HepG2 (cell line): ENCODE results near the gene ARHGAP23. TPM values are rescaled to one million over a fixed set of nuclear protein-coding genes. Genes with fewer than 3 reads are reported as not detected.

ENCODE experiments used
- ATAC-seq: fragments of 200-7000 bp; cut with Tn5 transposase; 3 replicates; pipeline ENCODE4 v1.9.1; 2020; ENCODE audit warnings: mild to moderate bottlenecking, moderate library complexity
- BruUV-seq: library from RNA; stranded (reverse); fragments of 400-500 nt; replicated peaks from 2 replicates; lab custom pipeline; 2021; lab: Mats Ljungman, UMichigan
- CTCF ChIA-PET: fragments of 300-600 bp; formaldehyde crosslinking; extraction: SDS; loops from one replicate; lab custom pipeline; 2021; ENCODE audit warnings: low total read pairs, inconsistent platforms, low intra/inter-chr PET ratio; lab: Yijun Ruan, JAX
- POLR2A ChIA-PET: fragments of 350-600 bp; sonication (Branson Sonifier 250); formaldehyde crosslinking; loops from one replicate; lab custom pipeline; 2020; ENCODE audit warnings: antibody characterized with exemption, inconsistent platforms; lab: Yijun Ruan, JAX
- DNase-seq: peaks from one replicate; pipeline ENCODE4 v3.0.0-alpha.2; 2015; ENCODE audit warnings: low spot score
- FAIRE-seq: peaks from 3 replicates; lab custom pipeline; 2011; peaks lifted over from hg19 to GRCh38; lab: Jason Lieb, UNC
- H2AFZ ChIP-seq: one replicate; pipeline ENCODE4 v1.6.1; 2011; ENCODE audit warnings: low read length, inconsistent platforms
- H3K27ac ChIP-seq: fragments of 300-600 bp; 3 replicates; pipeline ENCODE4 v1.8.0; 2011; ENCODE audit warnings: mixed run types, mild to moderate bottlenecking, mixed read lengths, low read length, inconsistent platforms; ENCODE audit not compliant: insufficient read depth; ENCODE audit errors: extremely low read length
- H3K27me3 ChIP-seq, 2 experiments: fragments of 200-600 bp in 1 of 2; 2 replicates in 1 of 2; 3 replicates in 1 of 2; pipeline versions ENCODE4 v1.6.0 to v1.8.0; 2011; ENCODE audit warnings: low read length in 2 of 2, mild to moderate bottlenecking in 2 of 2, moderate library complexity in 2 of 2, inconsistent platforms in 1 of 2; ENCODE audit not compliant: insufficient read depth in 2 of 2, control insufficient read depth in 1 of 2
- H3K36me3 ChIP-seq, 2 experiments: fragments of 200-600 bp in 1 of 2; replicated peaks in 1 of 2; 2 replicates in 1 of 2; 3 replicates in 1 of 2; pipeline versions ENCODE4 v1.5.1 to v1.8.0; 2011; ENCODE audit warnings: low read length in 2 of 2, inconsistent platforms in 1 of 2; ENCODE audit not compliant: insufficient read depth in 2 of 2, control insufficient read depth in 1 of 2
- H3K4me1 ChIP-seq: 2 replicates; pipeline ENCODE4 v1.5.1; 2012; ENCODE audit warnings: low read length, inconsistent platforms; ENCODE audit not compliant: insufficient read depth
- H3K4me2 ChIP-seq: 2 replicates; pipeline ENCODE4 v1.6.0; 2011; ENCODE audit warnings: low read depth, low read length, inconsistent platforms
- H3K4me3 ChIP-seq, 3 experiments: fragments of 200-600 bp in 1 of 3; sonication (generic), shearing (Covaris generic) in 1 of 3; replicated peaks in 1 of 3; 2 replicates each; pipeline ENCODE4 v1.5.1; 2011 to 2016; ENCODE audit warnings: low read length in 3 of 3, inconsistent platforms in 2 of 3, low read depth in 2 of 3, mild to moderate bottlenecking in 2 of 3, control low read depth in 1 of 3, mixed read lengths in 1 of 3; ENCODE audit not compliant: insufficient read depth in 1 of 3
- H3K79me2 ChIP-seq: one replicate; pipeline ENCODE4 v1.6.1; 2011; ENCODE audit warnings: low read length, inconsistent platforms; ENCODE audit not compliant: insufficient read depth
- H3K9ac ChIP-seq: 2 replicates; pipeline ENCODE4 v1.6.0; 2011; ENCODE audit warnings: mild to moderate bottlenecking, low read depth, low read length, inconsistent platforms; ENCODE audit not compliant: insufficient read depth
- H3K9me3 ChIP-seq: 2 replicates; pipeline ENCODE4 v1.5.1; 2012; ENCODE audit warnings: mild to moderate bottlenecking, low read length
- H4K20me1 ChIP-seq: 2 replicates; pipeline ENCODE4 v1.6.0; 2011; ENCODE audit warnings: inconsistent platforms, mild to moderate bottlenecking, low read length, moderate library complexity; ENCODE audit not compliant: insufficient read depth
- EP300 ChIP-seq, 3 experiments: sonication (generic) in 1 of 3; formaldehyde crosslinking in 1 of 3; IDR thresholded peaks; 2 replicates each; pipeline versions ENCODE4 v1.5.1 to v1.6.1; 2011 to 2020; ENCODE audit warnings: low read depth in 2 of 3, low read length in 2 of 3, borderline replicate concordance in 1 of 3, improper control_type of control experiment in 1 of 3, mild to moderate bottlenecking in 1 of 3, missing genetic modification reagents in 1 of 3, moderate library complexity in 1 of 3
- ETV6 ChIP-seq: sonication (generic); formaldehyde crosslinking; conservative IDR thresholded peaks from 2 replicates; pipeline ENCODE4 v1.4.0; 2020; ENCODE audit warnings: missing genetic modification reagents
- HMG20A ChIP-seq: IDR thresholded peaks from 2 replicates; pipeline ENCODE4 v1.6.1; 2016; ENCODE audit warnings: borderline replicate concordance
- HNRNPH1 ChIP-seq: fragments of 200-400 bp; formaldehyde crosslinking; optimal IDR thresholded peaks from 2 replicates; pipeline ENCODE3; 2017; ENCODE audit warnings: mild to moderate bottlenecking, low read depth, low read length
- HOXA5 ChIP-seq: sonication (generic); formaldehyde crosslinking; IDR thresholded peaks from 2 replicates; pipeline ENCODE4 v1.4.0; 2020; ENCODE audit warnings: missing genetic modification reagents
- KDM4B ChIP-seq: sonication (generic); formaldehyde crosslinking; IDR thresholded peaks from 2 replicates; pipeline ENCODE4 v1.4.0; 2020; ENCODE audit warnings: missing genetic modification reagents
- NCOA2 ChIP-seq: sonication (generic); formaldehyde crosslinking; IDR thresholded peaks from 2 replicates; pipeline ENCODE4 v1.8.0; 2022; ENCODE audit warnings: inconsistent platforms
- SNAI1 ChIP-seq: sonication (generic); formaldehyde crosslinking; IDR thresholded peaks from 2 replicates; pipeline ENCODE4 v1.5.0; 2020; ENCODE audit warnings: mild to moderate bottlenecking, missing genetic modification reagents, borderline replicate concordance
- ZSCAN31 ChIP-seq: sonication (generic); formaldehyde crosslinking; IDR thresholded peaks from 2 replicates; pipeline ENCODE4 v1.5.0; 2020; ENCODE audit warnings: low read depth, mild to moderate bottlenecking, missing genetic modification reagents
- WGBS: methylation state at CpG from one replicate; pipeline ENCODE4 v1.1.6; 2017; ENCODE audit warnings: low lambda C conversion rate; 5-methylcytosine and 5-hydroxymethylcytosine counted together
- in situ Hi-C: cut with HindIII; loops from 2 replicates; pipeline ENCODE4 v1.10.0; 2017; ENCODE audit warnings: low pct_unique_long_range_greater_than_20kb; ENCODE audit not compliant: extremely low pct_ligation_motif_present
- intact Hi-C: fragments of 100-400 bp; cut with micrococcal nuclease; formaldehyde crosslinking; loops from one replicate; pipeline ENCODE4 v1.10.0; 2022; ENCODE audit not compliant: unreplicated experiment
- polyA plus RNA-seq, 8 experiments: library from polyadenylated mRNA; depleted of rRNA in 3 of 8; stranded (reverse) in 7 of 8; unstranded in 1 of 8; fragments of >200 nt; fragmentation: Illumina TruSeq in 4 of 8; extraction: Trizol in 4 of 8; gene quantifications; 2 replicates each; pipeline versions ENCODE4 v1.2.1 to v1.2.3, GENCODE V29; 2011 to 2016; ENCODE audit warnings: low read depth in 4 of 8, missing spikeins in 1 of 8, mixed read lengths in 1 of 8; ENCODE audit not compliant: insufficient read depth in 1 of 8
- total RNA-seq, 5 experiments: library from RNA; depleted of rRNA; stranded (reverse); fragments of >200 nt; fragmentation: Illumina TruSeq; extraction: Trizol; gene quantifications; 2 replicates each; pipeline ENCODE4 v1.2.3, GENCODE V29; 2016; ENCODE audit warnings: low read depth in 1 of 5
- TF ChIP-seq, protein P1 (sequence below): sonication (generic); formaldehyde crosslinking; IDR thresholded peaks from 2 replicates; pipeline ENCODE4 v1.5.0; 2020; ENCODE audit warnings: missing genetic modification reagents, mild to moderate bottlenecking, borderline replicate concordance
- TF ChIP-seq, protein P2 (sequence below): fragments of 450-650 bp; IDR thresholded peaks from 2 replicates; pipeline ENCODE4 v1.6.1; 2017; ENCODE audit warnings: mild to moderate bottlenecking
- TF ChIP-seq, protein P3 (sequence below): sonication (generic); formaldehyde crosslinking; IDR thresholded peaks from 2 replicates; pipeline ENCODE4 v1.4.0; 2020; ENCODE audit warnings: mild to moderate bottlenecking, missing genetic modification reagents, borderline replicate concordance

Gene ARHGAP23
- total and polyA plus RNA-seq, 2 of the 13 experiments (the other 11 are each of a cell fraction or from before 2014, with no cell fraction given) = 0.03 TPM; not detected in 1

- H2AFZ ChIP-seq = no peak overlapping the region
- H3K27me3 ChIP-seq = peaks cover 16 to 44% of the 10 kb centered on the region in 2 experiments
- peak overlapping the region; percentile 67 to 91 (median 76) for H3K4me3 ChIP-seq
- ChIA-PET POLR2A (interaction anchor here (0.9 to 4.7 kb wide), 12 partner anchors 10 to 143 kb away, joined by 3 to 158 read pairs (median 5); partner anchors contain the start of gene SOCS7), CTCF (interaction anchor here (1.9 to 3.3 kb wide), 3 partner anchors 8 to 82 kb away, joined by 6 to 51 read pairs (median 9); partner anchors contain the start of gene SOCS7)
- H4K20me1 ChIP-seq = no peaks in the 10 kb centered on the region
- peak overlapping the region; percentile 100 for H3K4me2 ChIP-seq
- DNase-seq (peak; percentile 59), FAIRE-seq (no peak), ATAC-seq (peak; percentile 73)
- peak overlapping the region; percentile 55 for H3K27ac ChIP-seq
- in situ Hi-C loops (no loop called here), intact Hi-C loops (no loop called here)
- H3K36me3 ChIP-seq = no peaks in the 10 kb centered on the region
- no TSS peak for BruUV-seq
- WGBS = 12% methylated on average over 19 of the region's 22 CpGs
- no peaks in the 10 kb centered on the region for H3K9me3 ChIP-seq
- H3K79me2 ChIP-seq = no peaks in the 10 kb centered on the region
- H3K9ac ChIP-seq = peak overlapping the region; percentile 84
- peaks cover 34% of the 10 kb centered on the region for H3K4me1 ChIP-seq
- TF ChIP-seq EP300 (IDR thresholded peaks at IDR 0.05; ENCODE audit: low read depth in 2 of 2, low read length in 2 of 2) (peak; percentile 2 to 34; a peak in 1 of 4 replicates), EP300 (CRISPR knock-in tag; IDR thresholded peaks at IDR 0.05; ENCODE audit: borderline replicate concordance) (peak; percentile 74; the same call in 1 of the 2 replicates), HMG20A (CRISPR knock-in tag) (peak; percentile 61; the same call in 1 of the 2 replicates), HNRNPH1 (peak; percentile 91), HOXA5 (peak; percentile 38; the same call in 1 of the 2 replicates), SNAI1 (CRISPR knock-in tag) (peak; percentile 97; the same call in 1 of the 2 replicates), ETV6 (CRISPR knock-in tag) (peak; percentile 54), NCOA2 (peak; percentile 21), ZSCAN31 (CRISPR knock-in tag) (peak; percentile 80; the same call in 1 of the 2 replicates), KDM4B (CRISPR knock-in tag) (peak; percentile 91; the same call in 1 of the 2 replicates)
- TF ChIP-seq, protein P1, sequence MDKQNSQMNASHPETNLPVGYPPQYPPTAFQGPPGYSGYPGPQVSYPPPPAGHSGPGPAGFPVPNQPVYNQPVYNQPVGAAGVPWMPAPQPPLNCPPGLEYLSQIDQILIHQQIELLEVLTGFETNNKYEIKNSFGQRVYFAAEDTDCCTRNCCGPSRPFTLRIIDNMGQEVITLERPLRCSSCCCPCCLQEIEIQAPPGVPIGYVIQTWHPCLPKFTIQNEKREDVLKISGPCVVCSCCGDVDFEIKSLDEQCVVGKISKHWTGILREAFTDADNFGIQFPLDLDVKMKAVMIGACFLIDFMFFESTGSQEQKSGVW (CRISPR knock-in tag) = no peak
- TF ChIP-seq, protein P2, sequence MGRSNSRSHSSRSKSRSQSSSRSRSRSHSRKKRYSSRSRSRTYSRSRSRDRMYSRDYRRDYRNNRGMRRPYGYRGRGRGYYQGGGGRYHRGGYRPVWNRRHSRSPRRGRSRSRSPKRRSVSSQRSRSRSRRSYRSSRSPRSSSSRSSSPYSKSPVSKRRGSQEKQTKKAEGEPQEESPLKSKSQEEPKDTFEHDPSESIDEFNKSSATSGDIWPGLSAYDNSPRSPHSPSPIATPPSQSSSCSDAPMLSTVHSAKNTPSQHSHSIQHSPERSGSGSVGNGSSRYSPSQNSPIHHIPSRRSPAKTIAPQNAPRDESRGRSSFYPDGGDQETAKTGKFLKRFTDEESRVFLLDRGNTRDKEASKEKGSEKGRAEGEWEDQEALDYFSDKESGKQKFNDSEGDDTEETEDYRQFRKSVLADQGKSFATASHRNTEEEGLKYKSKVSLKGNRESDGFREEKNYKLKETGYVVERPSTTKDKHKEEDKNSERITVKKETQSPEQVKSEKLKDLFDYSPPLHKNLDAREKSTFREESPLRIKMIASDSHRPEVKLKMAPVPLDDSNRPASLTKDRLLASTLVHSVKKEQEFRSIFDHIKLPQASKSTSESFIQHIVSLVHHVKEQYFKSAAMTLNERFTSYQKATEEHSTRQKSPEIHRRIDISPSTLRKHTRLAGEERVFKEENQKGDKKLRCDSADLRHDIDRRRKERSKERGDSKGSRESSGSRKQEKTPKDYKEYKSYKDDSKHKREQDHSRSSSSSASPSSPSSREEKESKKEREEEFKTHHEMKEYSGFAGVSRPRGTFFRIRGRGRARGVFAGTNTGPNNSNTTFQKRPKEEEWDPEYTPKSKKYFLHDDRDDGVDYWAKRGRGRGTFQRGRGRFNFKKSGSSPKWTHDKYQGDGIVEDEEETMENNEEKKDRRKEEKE = no peak
- TF ChIP-seq, protein P3, sequence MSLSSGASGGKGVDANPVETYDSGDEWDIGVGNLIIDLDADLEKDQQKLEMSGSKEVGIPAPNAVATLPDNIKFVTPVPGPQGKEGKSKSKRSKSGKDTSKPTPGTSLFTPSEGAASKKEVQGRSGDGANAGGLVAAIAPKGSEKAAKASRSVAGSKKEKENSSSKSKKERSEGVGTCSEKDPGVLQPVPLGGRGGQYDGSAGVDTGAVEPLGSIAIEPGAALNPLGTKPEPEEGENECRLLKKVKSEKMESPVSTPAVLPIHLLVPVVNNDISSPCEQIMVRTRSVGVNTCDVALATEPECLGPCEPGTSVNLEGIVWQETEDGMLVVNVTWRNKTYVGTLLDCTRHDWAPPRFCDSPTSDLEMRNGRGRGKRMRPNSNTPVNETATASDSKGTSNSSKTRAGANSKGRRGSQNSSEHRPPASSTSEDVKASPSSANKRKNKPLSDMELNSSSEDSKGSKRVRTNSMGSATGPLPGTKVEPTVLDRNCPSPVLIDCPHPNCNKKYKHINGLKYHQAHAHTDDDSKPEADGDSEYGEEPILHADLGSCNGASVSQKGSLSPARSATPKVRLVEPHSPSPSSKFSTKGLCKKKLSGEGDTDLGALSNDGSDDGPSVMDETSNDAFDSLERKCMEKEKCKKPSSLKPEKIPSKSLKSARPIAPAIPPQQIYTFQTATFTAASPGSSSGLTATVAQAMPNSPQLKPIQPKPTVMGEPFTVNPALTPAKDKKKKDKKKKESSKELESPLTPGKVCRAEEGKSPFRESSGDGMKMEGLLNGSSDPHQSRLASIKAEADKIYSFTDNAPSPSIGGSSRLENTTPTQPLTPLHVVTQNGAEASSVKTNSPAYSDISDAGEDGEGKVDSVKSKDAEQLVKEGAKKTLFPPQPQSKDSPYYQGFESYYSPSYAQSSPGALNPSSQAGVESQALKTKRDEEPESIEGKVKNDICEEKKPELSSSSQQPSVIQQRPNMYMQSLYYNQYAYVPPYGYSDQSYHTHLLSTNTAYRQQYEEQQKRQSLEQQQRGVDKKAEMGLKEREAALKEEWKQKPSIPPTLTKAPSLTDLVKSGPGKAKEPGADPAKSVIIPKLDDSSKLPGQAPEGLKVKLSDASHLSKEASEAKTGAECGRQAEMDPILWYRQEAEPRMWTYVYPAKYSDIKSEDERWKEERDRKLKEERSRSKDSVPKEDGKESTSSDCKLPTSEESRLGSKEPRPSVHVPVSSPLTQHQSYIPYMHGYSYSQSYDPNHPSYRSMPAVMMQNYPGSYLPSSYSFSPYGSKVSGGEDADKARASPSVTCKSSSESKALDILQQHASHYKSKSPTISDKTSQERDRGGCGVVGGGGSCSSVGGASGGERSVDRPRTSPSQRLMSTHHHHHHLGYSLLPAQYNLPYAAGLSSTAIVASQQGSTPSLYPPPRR (CRISPR knock-in tag) = peak; percentile 38; the same call in 1 of the 2 replicates
Measured at GRCh38 chr17:38415250-38416194, 12.7 kb upstream of the ARHGAP23 start.
